Prostate gland (tissue), 2 donors: ENCODE results near the gene GALNT2. TPM values are rescaled to one million over a fixed set of nuclear protein-coding genes. Genes with fewer than 3 reads are reported as not detected.

ENCODE experiments used
- DNase-seq: peaks from one replicate; pipeline ENCODE4 v3.0.0-alpha.2; 2019; ENCODE audit warnings: low spot score
- H3K27ac ChIP-seq, 2 donors: fragments of 200-600 bp; sonication (generic); 2 replicates each; pipeline ENCODE4 v1.5.1; 2017 to 2019
- H3K27me3 ChIP-seq: fragments of 200-600 bp; sonication (generic); replicated peaks from 2 replicates; pipeline ENCODE4 v1.5.1; 2019; ENCODE audit not compliant: insufficient read depth
- H3K36me3 ChIP-seq, 2 donors: fragments of 200-600 bp; sonication (generic); 1 replicate in 1 of 2; 2 replicates in 1 of 2; pipeline versions ENCODE4 v1.5.1 to v1.8.1; 2017 to 2019
- H3K4me1 ChIP-seq: fragments of 200-600 bp; sonication (generic); replicated peaks from 2 replicates; pipeline ENCODE4 v1.5.1; 2019
- H3K4me3 ChIP-seq, 2 donors: fragments of 200-600 bp; sonication (generic); 2 replicates each; pipeline ENCODE4 v1.5.1; 2017 to 2019
- H3K9me3 ChIP-seq: fragments of 200-600 bp; sonication (generic); 2 replicates; pipeline ENCODE4 v1.5.1; 2017
- POLR2A ChIP-seq: fragments of 450-650 bp; IDR thresholded peaks from one replicate; pipeline ENCODE4 v1.6.1; 2016; ENCODE audit warnings: antibody characterized with exemption, mild to moderate bottlenecking
- POLR2AphosphoS5 ChIP-seq: sonication (generic); formaldehyde crosslinking; IDR thresholded peaks from one replicate; pipeline ENCODE4 v1.6.1; 2017; ENCODE audit warnings: antibody characterized with exemption
- WGBS: methylation state at CpG from one replicate; pipeline ENCODE4 v1.1.5; 2018; 5-methylcytosine and 5-hydroxymethylcytosine counted together
- intact Hi-C: fragments of 100-400 bp; cut with DNase I; formaldehyde crosslinking; loops from one replicate; pipeline ENCODE4 v1.14.2; 2022
- total RNA-seq, 2 donors: library from RNA; depleted of rRNA; stranded (reverse); fragments of >200 nt; gene quantifications; one replicate each; pipeline ENCODE4 v1.1.0, GENCODE V29; 2016
- TF ChIP-seq, protein P1 (sequence below), 4 experiments: fragments of 200-600 bp in 2 of 4; fragments of 450-650 bp in 2 of 4; sonication (generic) in 2 of 4; IDR thresholded peaks; 1 replicate in 3 of 4; 2 replicates in 1 of 4; pipeline ENCODE4 v1.5.1; 2016 to 2019; ENCODE audit warnings: antibody characterized with exemption in 4 of 4, mild to moderate bottlenecking in 2 of 4, moderate library complexity in 2 of 4

GALNT2 gene
- total RNA-seq, 2 donors from 2014 or later, result 34.1 to 125 TPM

DNA sequence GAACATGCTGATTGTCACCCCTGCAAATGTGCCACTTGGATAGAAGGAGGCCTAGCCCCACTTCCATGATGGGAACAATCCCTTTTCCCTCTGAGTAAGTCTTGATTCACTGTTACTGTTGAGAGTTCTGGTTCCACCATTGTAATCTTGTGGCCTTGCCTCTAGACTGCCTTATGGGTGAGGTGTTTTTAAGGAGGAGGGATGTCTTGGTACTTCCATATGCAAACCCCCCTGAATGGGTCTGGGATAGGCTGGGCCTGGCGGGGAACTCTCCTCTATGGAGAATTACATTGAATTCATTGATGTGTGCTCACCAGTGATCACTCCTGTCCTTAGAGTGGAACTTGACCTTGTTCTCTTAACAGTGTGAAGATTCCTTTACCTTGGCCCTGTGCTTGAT lies 5.8 kb downstream of the GALNT2 start:
- H3K27me3 ChIP-seq, result no peaks in the 10 kb centered on the region
- no peak overlapping the region for H3K4me3 ChIP-seq
- no peaks in the 10 kb centered on the region for H3K9me3 ChIP-seq
- 91% methylated on average over 1 of the region's 1 CpG for WGBS
- no peak for DNase-seq
- intact Hi-C loops, result loop anchor here (5.0 kb wide), 1 partner anchor 411 kb away; no protein-coding TSS in a partner anchor
- H3K27ac ChIP-seq, result no peak overlapping the region
- H3K36me3 ChIP-seq, result no peaks in the 10 kb centered on the region
- H3K4me1 ChIP-seq, result no peaks in the 10 kb centered on the region
- TF ChIP-seq, protein P1, sequence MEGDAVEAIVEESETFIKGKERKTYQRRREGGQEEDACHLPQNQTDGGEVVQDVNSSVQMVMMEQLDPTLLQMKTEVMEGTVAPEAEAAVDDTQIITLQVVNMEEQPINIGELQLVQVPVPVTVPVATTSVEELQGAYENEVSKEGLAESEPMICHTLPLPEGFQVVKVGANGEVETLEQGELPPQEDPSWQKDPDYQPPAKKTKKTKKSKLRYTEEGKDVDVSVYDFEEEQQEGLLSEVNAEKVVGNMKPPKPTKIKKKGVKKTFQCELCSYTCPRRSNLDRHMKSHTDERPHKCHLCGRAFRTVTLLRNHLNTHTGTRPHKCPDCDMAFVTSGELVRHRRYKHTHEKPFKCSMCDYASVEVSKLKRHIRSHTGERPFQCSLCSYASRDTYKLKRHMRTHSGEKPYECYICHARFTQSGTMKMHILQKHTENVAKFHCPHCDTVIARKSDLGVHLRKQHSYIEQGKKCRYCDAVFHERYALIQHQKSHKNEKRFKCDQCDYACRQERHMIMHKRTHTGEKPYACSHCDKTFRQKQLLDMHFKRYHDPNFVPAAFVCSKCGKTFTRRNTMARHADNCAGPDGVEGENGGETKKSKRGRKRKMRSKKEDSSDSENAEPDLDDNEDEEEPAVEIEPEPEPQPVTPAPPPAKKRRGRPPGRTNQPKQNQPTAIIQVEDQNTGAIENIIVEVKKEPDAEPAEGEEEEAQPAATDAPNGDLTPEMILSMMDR (IDR thresholded peaks at IDR 0.05), result no peak
- no peak for TF ChIP-seq POLR2A
- TF ChIP-seq POLR2AphosphoS5, result no peak

DNA sequence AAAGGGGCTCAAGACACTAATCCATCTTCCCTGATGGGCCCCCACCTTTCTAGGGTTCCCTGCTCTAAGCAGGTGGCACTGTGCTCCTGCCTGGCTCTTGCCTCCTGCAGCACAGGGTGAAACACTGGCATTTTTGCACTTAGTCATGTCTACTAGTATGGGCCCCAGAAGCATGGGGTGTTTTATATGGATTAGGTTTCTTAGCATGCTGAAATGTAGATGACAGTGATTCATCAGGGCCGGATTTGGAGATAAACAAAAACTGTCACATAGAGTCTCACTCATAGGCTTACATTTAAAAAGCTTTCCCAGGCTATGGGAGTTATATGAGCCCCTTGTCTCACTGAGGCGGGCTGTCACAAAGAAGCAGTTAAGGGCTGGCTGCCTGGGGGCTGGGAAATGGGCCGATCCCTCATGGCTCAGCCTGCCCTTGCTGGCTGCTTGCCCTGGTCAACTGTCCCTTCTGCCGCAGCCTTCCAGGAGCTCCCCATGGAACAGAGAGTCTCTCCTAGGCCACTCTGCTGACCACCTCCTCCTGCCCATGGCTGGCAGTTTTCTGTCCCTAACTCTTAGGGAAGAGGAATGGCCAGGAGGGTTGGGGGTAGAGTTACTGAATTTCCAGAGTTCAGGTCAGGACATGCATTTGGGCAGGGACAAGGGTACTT lies 6.5 kb downstream of the GALNT2 start:
- no peak for DNase-seq
- no peak overlapping the region for H3K4me3 ChIP-seq
- no peaks in the 10 kb centered on the region for H3K9me3 ChIP-seq
- no peak overlapping the region for H3K27ac ChIP-seq
- WGBS, result 36% methylated on average over 4 of the region's 4 CpGs
- TF ChIP-seq POLR2A (no peak), POLR2AphosphoS5 (no peak)
- TF ChIP-seq, protein P1 (IDR thresholded peaks at IDR 0.05), result no peak
- H3K36me3 ChIP-seq, result no peaks in the 10 kb centered on the region
- H3K4me1 ChIP-seq, result no peaks in the 10 kb centered on the region
- intact Hi-C loops, result loop anchor here (5.0 kb wide), 1 partner anchor 411 kb away; no protein-coding TSS in a partner anchor
- no peaks in the 10 kb centered on the region for H3K27me3 ChIP-seq

DNA sequence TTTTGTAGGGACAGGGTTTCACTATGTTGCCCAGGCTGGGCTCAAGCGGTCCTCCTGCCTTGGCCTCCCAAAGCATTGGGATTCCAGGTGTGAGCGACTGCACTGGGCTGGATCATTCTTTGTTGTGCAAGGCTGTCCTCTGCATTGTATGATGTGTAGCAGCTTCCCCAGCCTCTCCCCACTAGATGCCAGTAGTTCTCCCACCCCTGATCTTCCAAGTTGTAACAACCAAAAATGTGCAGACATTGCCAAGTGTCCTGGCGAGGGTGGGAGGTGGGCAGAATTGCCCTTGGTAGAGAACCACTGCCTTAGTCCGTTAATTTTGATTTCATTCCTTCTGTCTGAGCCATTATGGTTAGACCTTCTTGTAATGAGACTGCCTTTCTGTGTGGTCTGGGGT lies 7.2 kb downstream of the GALNT2 start:
- Histone ChIP-seq H3K27me3 (no peaks in the 10 kb centered on the region), H3K4me3 (no peak overlapping the region), H3K9me3 (no peaks in the 10 kb centered on the region), H3K27ac (no peak overlapping the region), H3K36me3 (no peaks in the 10 kb centered on the region), H3K4me1 (no peaks in the 10 kb centered on the region)
- no peak for DNase-seq
- WGBS, result 82% methylated on average over 4 of the region's 4 CpGs
- TF ChIP-seq, protein P1 (IDR thresholded peaks at IDR 0.05), result no peak
- TF ChIP-seq POLR2AphosphoS5, result no peak
- TF ChIP-seq POLR2A, result no peak
- intact Hi-C loops, result loop anchor here (5.0 kb wide), 1 partner anchor 412 kb away; no protein-coding TSS in a partner anchor

DNA sequence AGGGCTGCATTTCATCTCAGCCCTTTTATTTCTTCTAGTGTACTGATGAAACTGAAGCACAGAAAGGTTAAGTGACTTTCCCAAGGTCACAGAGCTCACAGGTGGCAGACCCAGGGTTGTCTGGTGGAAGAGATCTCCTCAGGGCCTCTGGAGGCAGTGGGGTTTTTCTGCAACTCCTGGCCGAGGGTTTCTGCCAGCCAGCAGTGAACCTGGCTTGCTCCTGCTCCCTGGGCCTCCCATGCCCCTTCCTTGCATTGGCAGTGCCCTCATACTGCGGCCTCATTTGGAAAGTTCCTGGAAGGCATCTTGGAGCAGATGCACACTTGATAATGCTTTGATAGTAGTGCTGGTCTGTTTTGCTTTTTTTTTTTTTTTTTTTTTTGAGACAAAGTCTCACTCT lies 7.7 kb downstream of the GALNT2 start:
- Histone ChIP-seq H3K27ac (no peak overlapping the region), H3K36me3 (no peaks in the 10 kb centered on the region), H3K27me3 (no peaks in the 10 kb centered on the region), H3K4me1 (no peaks in the 10 kb centered on the region), H3K9me3 (no peaks in the 10 kb centered on the region), H3K4me3 (no peak overlapping the region)
- no peak for TF ChIP-seq POLR2A
- TF ChIP-seq, protein P1 (IDR thresholded peaks at IDR 0.05), result no peak
- WGBS, result 76% methylated on average over 2 of the region's 2 CpGs
- intact Hi-C loops, result loop anchor here (5.0 kb wide), 1 partner anchor 412 kb away; no protein-coding TSS in a partner anchor
- no peak for DNase-seq

DNA sequence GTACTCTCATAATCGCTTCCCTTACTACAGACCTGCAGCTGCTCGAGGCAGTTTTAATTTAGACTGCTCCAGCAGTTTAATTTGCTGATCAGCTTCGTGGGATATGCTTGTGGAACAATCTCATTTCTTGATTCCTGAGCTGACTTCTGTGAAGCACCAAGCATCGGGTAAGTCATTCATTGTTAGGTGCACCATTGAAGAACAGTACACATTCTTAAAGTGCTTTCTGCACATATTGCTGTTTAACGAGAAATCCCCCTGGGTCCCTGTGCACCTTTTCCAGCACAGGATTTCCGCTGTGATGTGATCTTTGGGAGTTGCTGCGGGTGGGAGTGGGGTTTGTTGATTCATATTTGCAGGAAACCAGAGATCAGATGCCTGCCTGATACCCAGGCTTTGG lies 9.1 kb downstream of the GALNT2 start:
- Histone ChIP-seq H3K36me3 (no peaks in the 10 kb centered on the region), H3K27ac (no peak overlapping the region), H3K9me3 (no peaks in the 10 kb centered on the region), H3K4me3 (no peak overlapping the region), H3K27me3 (no peaks in the 10 kb centered on the region), H3K4me1 (no peaks in the 10 kb centered on the region)
- intact Hi-C loops, result no loop called here
- WGBS, result 90% methylated on average over 7 of the region's 7 CpGs
- TF ChIP-seq, protein P1 (IDR thresholded peaks at IDR 0.05), result no peak
- TF ChIP-seq POLR2A (no peak), POLR2AphosphoS5 (no peak)
- DNase-seq, result no peak
